SK-N-MC (cell line): Measurements from ENCODE around the gene TMEM214.
"Not testable (repeated sequence)": the region's sequence is repeated elsewhere in the genome, so short reads cannot be mapped to it uniquely, and the experiment has no call there.

Experiments used
- DNase-seq: peaks from one replicate; pipeline ENCODE4 v3.0.0-alpha.2; 2011; ENCODE audit warnings: low read depth, low spot score
- H3K27ac ChIP-seq: fragments of 200-600 bp; sonication (generic); 2 replicates; pipeline ENCODE4 v1.5.1; 2016; ENCODE audit warnings: mixed run types
- H3K36me3 ChIP-seq: fragments of 200-600 bp; sonication (generic); 2 replicates; pipeline ENCODE4 v1.6.1; 2017; ENCODE audit warnings: antibody characterized with exemption, low read length, mixed read lengths; ENCODE audit not compliant: insufficient read depth
- H3K4me3 ChIP-seq: fragments of 200-600 bp; sonication (generic); 2 replicates; pipeline ENCODE4 v1.5.1; 2016
- H3K9ac ChIP-seq: fragments of 200-600 bp; sonication (generic); 2 replicates; pipeline ENCODE4 v1.8.0; 2017; ENCODE audit warnings: mixed run types, mixed read lengths; ENCODE audit not compliant: insufficient read length
- H3K9me3 ChIP-seq: fragments of 200-600 bp; sonication (generic); 2 replicates; pipeline ENCODE4 v1.6.1; 2017; ENCODE audit warnings: low read depth, mild to moderate bottlenecking, antibody characterized with exemption, low read length, moderate library complexity, mixed read lengths
- EZH2 ChIP-seq: fragments of 200-600 bp; sonication (generic); IDR thresholded peaks from one replicate; pipeline ENCODE4 v1.6.1; 2017; ENCODE audit warnings: antibody characterized with exemption
- FOXP2 ChIP-seq: optimal IDR thresholded peaks from 2 replicates; pipeline ENCODE3; 2011; ENCODE audit warnings: mild to moderate bottlenecking, moderate library complexity; ENCODE audit not compliant: insufficient read depth; ENCODE audit errors: extremely low read length, control extremely low read depth
- POLR2AphosphoS5 ChIP-seq: IDR thresholded peaks from 2 replicates; pipeline ENCODE4 v1.6.1; 2012; ENCODE audit warnings: mild to moderate bottlenecking, low read depth, low read length, borderline replicate concordance

TMEM214 gene

DNA sequence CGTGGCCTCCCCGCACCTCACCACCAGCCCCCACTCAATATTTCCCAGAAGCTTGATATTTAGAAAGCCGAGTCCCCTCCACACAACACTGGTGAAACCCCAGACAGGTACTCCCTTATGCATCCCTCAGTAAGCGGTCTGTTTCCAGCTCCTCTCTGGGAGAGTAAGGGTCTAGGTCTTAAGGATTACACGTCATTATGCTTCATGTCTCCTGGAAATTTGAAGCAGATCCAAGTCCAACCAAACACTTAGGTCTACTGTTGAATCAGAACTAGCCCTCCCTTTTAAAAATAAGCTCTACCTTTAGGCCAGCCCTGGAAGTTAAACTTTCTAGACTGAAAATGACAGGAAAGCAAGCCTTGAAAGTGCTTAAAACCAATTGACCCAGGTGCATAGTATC lies 40.2 kb downstream of the TMEM214 start:
- DNase-seq, result no peak
- no peak overlapping the region for H3K9ac ChIP-seq
- peak overlapping the region; percentile 94 for H3K27ac ChIP-seq
- TF ChIP-seq FOXP2 (no peak), POLR2AphosphoS5 (no peak), EZH2 (no peak)
- H3K9me3 ChIP-seq, result no peaks in the 10 kb centered on the region; the same call in 1 of the 2 replicates
- peak overlapping the region; percentile 99; the same call in 1 of the 2 replicates for H3K4me3 ChIP-seq
- peaks cover 23% of the 10 kb centered on the region for H3K36me3 ChIP-seq

- no peak overlapping the region for H3K4me3 ChIP-seq
- H3K36me3 ChIP-seq, result peaks cover 15% of the 10 kb centered on the region
- TF ChIP-seq FOXP2 (no peak), EZH2 (no peak), POLR2AphosphoS5 (no peak)
- H3K9me3 ChIP-seq, result no peaks in the 10 kb centered on the region; the same call in 1 of the 2 replicates
- H3K9ac ChIP-seq, result peak overlapping the region; percentile 6
- no peak for DNase-seq
- H3K27ac ChIP-seq, result peak overlapping the region; percentile 77
Measured at GRCh38 chr2:27073782-27074181, 41.0 kb downstream of the TMEM214 start.

GRCh38 chr2:27074738-27075565 lies 42.2 kb downstream of the TMEM214 start:
- Histone ChIP-seq H3K4me3 (peak overlapping the region; percentile 14; the same call in 1 of the 2 replicates), H3K36me3 (peaks cover 3% of the 10 kb centered on the region), H3K9me3 (no peaks in the 10 kb centered on the region; the same call in 1 of the 2 replicates), H3K27ac (peak overlapping the region; percentile 77), H3K9ac (no peak overlapping the region)
- TF ChIP-seq EZH2 (no peak), FOXP2 (no peak), POLR2AphosphoS5 (no peak)
- DNase-seq, result no peak

DNA sequence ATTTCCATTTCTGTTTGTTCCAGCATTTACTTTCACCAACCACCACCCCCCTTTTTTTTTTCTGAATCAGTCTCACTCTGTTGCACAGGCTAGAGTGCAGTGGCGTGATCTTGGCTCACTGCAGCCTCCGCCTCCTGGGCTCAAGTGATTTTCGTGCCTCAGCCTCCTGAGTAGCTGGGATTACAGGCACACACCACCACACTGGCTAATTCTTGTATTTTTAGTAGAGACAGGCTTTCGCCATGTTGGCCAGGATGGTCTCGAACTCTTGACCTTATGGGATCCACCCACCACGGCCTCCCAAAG lies 42.8 kb downstream of the TMEM214 start:
- not testable (repeated sequence) for H3K9me3 ChIP-seq, DNase-seq, H3K4me3 ChIP-seq, H3K36me3 ChIP-seq, H3K9ac ChIP-seq
- peak overlapping the region; percentile 77 for H3K27ac ChIP-seq

DNA sequence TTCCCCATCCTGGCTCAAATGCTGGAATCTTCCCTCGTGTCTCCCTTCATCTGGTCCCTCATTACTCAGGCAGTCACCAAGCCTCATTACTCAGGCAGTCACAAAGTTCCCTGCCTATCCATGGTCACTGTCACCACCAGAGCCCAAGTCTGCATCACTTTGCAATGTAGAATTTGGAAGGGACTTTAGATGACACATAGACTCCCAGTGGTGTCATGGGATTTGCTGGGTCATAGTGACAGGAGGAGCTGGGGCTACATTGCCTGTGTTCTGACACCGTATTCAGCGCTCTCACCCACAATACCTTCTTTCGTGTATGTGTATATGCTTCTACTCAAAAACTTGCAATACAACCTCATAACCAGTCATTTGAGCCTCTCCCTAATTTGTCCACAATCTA lies 43.6 kb downstream of the TMEM214 start:
- H3K9me3 ChIP-seq, result no peaks in the 10 kb centered on the region; the same call in 1 of the 2 replicates
- H3K9ac ChIP-seq, result no peak overlapping the region
- no peak overlapping the region for H3K4me3 ChIP-seq
- TF ChIP-seq FOXP2 (no peak), EZH2 (no peak), POLR2AphosphoS5 (no peak)
- DNase-seq, result no peak
- peaks cover under 1% of the 10 kb centered on the region; the same call in 1 of the 2 replicates for H3K36me3 ChIP-seq
- peak overlapping the region; percentile 67 for H3K27ac ChIP-seq

DNA sequence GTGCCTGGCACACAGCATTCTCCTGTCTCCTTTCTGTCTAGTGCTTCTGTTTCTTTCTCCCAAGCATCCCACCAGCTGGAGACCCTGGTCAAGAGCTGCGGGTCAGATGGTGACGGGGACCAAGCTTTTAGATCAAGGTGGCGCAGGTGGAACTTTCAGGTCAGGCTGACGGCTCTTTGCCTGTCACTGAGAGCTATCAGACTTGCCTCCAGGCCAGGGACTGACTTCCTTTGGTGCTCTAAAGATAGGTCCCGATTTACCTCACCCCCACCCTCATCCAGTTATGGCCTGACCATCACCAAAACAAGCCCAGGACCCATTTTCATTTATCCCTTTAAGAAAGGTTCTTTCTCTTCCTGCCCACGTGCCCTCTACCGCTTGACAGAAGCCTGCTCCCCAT lies 44.5 kb downstream of the TMEM214 start:
- peaks cover 9% of the 10 kb centered on the region; the same call in 1 of the 2 replicates for H3K36me3 ChIP-seq
- TF ChIP-seq POLR2AphosphoS5 (no peak), FOXP2 (no peak), EZH2 (no peak)
- DNase-seq, result no peak
- H3K4me3 ChIP-seq, result no peak overlapping the region
- no peak overlapping the region for H3K9ac ChIP-seq
- H3K27ac ChIP-seq, result peak overlapping the region; percentile 92
- no peaks in the 10 kb centered on the region; the same call in 1 of the 2 replicates for H3K9me3 ChIP-seq

DNA sequence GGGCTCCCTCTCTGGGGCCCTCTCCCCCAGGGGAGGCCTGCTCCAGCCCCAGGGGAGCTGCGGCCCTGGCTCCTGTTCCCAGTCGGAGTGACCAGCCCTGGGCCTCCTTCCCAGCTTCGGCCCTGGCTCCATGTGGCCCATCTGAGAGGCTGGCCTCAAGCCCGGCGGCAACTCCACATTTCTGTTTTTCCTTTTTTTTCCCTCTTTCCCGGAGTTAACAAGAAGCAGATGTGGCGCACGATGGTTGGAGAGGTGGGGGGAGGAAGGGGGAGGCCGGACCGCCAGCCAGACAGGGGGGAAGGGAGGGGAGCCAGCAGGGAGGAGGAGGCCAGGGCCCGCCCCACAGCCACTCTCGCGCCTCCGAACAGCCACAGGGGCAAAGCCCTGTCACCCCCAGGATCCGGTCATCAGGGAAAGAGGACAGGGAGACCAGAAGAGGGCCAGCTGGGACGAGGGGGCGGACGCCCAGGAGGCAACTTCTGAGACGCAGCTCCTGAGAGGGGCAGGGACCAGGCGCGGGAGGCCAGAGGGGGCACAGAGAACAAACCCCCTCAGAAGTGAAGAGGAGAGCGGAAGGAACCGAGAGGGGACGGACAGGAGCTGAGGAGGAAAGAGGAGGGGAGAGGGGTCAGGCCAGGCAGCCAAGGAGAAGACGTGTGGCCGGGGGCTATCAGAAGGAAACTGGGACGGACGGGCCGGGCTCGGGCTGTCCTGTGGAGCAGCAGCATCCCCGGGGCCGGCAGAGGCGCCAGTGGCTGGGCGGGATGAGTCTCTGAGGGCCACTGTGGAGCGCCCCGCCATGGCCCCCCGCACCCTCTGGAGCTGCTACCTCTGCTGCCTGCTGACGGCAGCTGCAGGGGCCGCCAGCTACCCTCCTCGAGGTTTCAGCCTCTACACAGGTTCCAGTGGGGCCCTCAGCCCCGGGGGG lies 45.8 kb downstream of the TMEM214 start, which contains the start of gene EMILIN1:
Gene EMILIN1, plus strand, starts transcription at position 349 of the 928 bp plus-strand sequence. Its CDS starts 451 bp downstream, at position 800.
- no peak for DNase-seq

More for the DNA sequence above, 45.8 kb downstream of the TMEM214 start, which contains the start of gene EMILIN1:
- Histone ChIP-seq H3K9ac (peak within 1 kb of the TSS; percentile 93), H3K27ac (peak within 1 kb of the TSS; percentile 92), H3K4me3 (peak within 1 kb of the TSS; percentile 86), H3K36me3 (peaks cover 17% of the 10 kb centered on the region; the same call in 1 of the 2 replicates), H3K9me3 (no peaks in the 10 kb centered on the region)
- TF ChIP-seq EZH2 (no peak), POLR2AphosphoS5 (peak; percentile 41), FOXP2 (no peak)
